ENCODE data around the gene CCL20. TPM values are rescaled to one million over a fixed set of nuclear protein-coding genes. Genes with fewer than 3 reads are reported as not detected.

The CCL20 gene
- total and polyA plus RNA-seq, 12 donors, result 0.39 to 0.80 (median 0.46) TPM; not detected in 8

GRCh38 chr2:227861011-227861410, 47.4 kb downstream of the CCL20 start:
- TF ChIP-seq CTCF (IDR thresholded peaks at IDR 0.05) (no peak), POLR2A (IDR thresholded peaks at IDR 0.05) (no peak)
- Histone ChIP-seq H3K4me1 (replicated peaks in 1 of 2) (no peaks in the 10 kb centered on the region), H3K36me3 (replicated peaks in 1 of 2) (no peaks in the 10 kb centered on the region), H3K27ac (no peak overlapping the region), H3K27me3 (no peaks in the 10 kb centered on the region), H3K9me3 (replicated peaks in 1 of 3) (no peaks in the 10 kb centered on the region), H3K4me3 (no peak overlapping the region)
- 72 to 77% (median 75%) methylated on average over 2 of the region's 2 CpGs for WGBS, 4 donors
- DNase-seq, result no peak
- intact Hi-C loops (cut with DNase I), result no loop called here

- DNase-seq, result peak in 1 of 7 donors; percentile 16
- Histone ChIP-seq H3K4me1 (replicated peaks in 1 of 2) (no peaks in the 10 kb centered on the region), H3K27me3 (no peaks in the 10 kb centered on the region), H3K4me3 (no peak overlapping the region), H3K36me3 (replicated peaks in 1 of 2) (no peaks in the 10 kb centered on the region), H3K9me3 (replicated peaks in 1 of 3) (no peaks in the 10 kb centered on the region), H3K27ac (no peak overlapping the region)
- intact Hi-C loops (cut with DNase I), result no loop called here
- 51 to 62% (median 54%) methylated on average over 8 of the region's 8 CpGs for WGBS, 4 donors
- TF ChIP-seq CTCF (IDR thresholded peaks at IDR 0.05), result peak in 5 of 6 experiments; percentile 16 to 55 (median 35)
- TF ChIP-seq POLR2A (IDR thresholded peaks at IDR 0.05), result no peak
These were observed 48.6 kb downstream of the CCL20 start for GRCh38 chr2:227862227-227862740.

- TF ChIP-seq POLR2A (IDR thresholded peaks at IDR 0.05) (no peak), CTCF (IDR thresholded peaks at IDR 0.05) (no peak)
- no peak overlapping the region for H3K4me3 ChIP-seq
- H3K36me3 ChIP-seq (replicated peaks in 1 of 2), result no peaks in the 10 kb centered on the region
- no peaks in the 10 kb centered on the region for H3K9me3 ChIP-seq (replicated peaks in 1 of 3)
- 58 to 63% (median 61%) methylated on average over 6 to 7 of the region's 7 CpGs for WGBS, 4 donors
- intact Hi-C loops (cut with DNase I), result no loop called here
- no peaks in the 10 kb centered on the region for H3K4me1 ChIP-seq (replicated peaks in 1 of 2)
- peak in 3 of 7 donors; percentile 31 to 50 (median 45) for DNase-seq
- H3K27ac ChIP-seq, result peak overlapping the region in 1 of 5 donors; percentile 50
- H3K27me3 ChIP-seq, result no peaks in the 10 kb centered on the region
These were observed 49.3 kb downstream of the CCL20 start for GRCh38 chr2:227862741-227863588.

GRCh38 chr2:227864161-227864756, 50.6 kb downstream of the CCL20 start:
- no peak for DNase-seq
- H3K4me1 ChIP-seq (replicated peaks in 1 of 2), result no peaks in the 10 kb centered on the region
- H3K4me3 ChIP-seq, result no peak overlapping the region
- no peak overlapping the region for H3K27ac ChIP-seq
- WGBS, 4 donors, result 61 to 72% (median 62%) methylated on average over 9 of the region's 9 CpGs
- H3K9me3 ChIP-seq (replicated peaks in 1 of 3), result no peaks in the 10 kb centered on the region
- TF ChIP-seq CTCF (IDR thresholded peaks at IDR 0.05), result no peak
- TF ChIP-seq POLR2A (IDR thresholded peaks at IDR 0.05), result no peak
- H3K27me3 ChIP-seq, result no peaks in the 10 kb centered on the region
- intact Hi-C loops (cut with DNase I), result no loop called here
- H3K36me3 ChIP-seq (replicated peaks in 1 of 2), result no peaks in the 10 kb centered on the region

Data from adrenal gland (tissue), 12 donors.